ENCODE measurements around the gene TJP2.

TJP2 gene

GRCh38 chr9:69252436-69252835, 78.4 kb downstream of the TJP2 start:
- POLR2A ChIA-PET, result no interaction called here
- Histone ChIP-seq H3K9me3 (ENCODE audit: control insufficient read depth, insufficient read depth, low read depth, low read length) (no peaks in the 10 kb centered on the region), H3K4me1 (ENCODE audit: control insufficient read depth, insufficient read depth, low read length) (no peaks in the 10 kb centered on the region), H3K36me3 (ENCODE audit: control insufficient read depth in 2 of 2, insufficient read depth in 1 of 2, low read length in 2 of 2) (peaks cover 0 to 62% of the 10 kb centered on the region in 2 experiments; a peak in 2 of 3 replicates), H3K4me3 (ENCODE audit: low read depth, low read length) (no peak overlapping the region), H3K27ac (ENCODE audit: extremely low read depth, low read depth, low read length) (no peak overlapping the region)
- TF ChIP-seq ZNF2 (tag by site-specific recombination; IDR thresholded peaks at IDR 0.05), result no peak
- no peak for TF ChIP-seq ZNF830 (tag by site-specific recombination; IDR thresholded peaks at IDR 0.05; ENCODE audit: low read depth)
- no peak for TF ChIP-seq GFI1B (tag by site-specific recombination; IDR thresholded peaks at IDR 0.05)
- TF ChIP-seq ZNF501 (tag by site-specific recombination; IDR thresholded peaks at IDR 0.05), result no peak
- no peak for TF ChIP-seq ZNF18 (tag by site-specific recombination; IDR thresholded peaks at IDR 0.05)
- no peak for TF ChIP-seq ZNF426 (tag by site-specific recombination; IDR thresholded peaks at IDR 0.05)
- no peak for TF ChIP-seq ZBTB26 (tag by site-specific recombination; optimal IDR thresholded peaks at IDR 0.05)
- no peak for TF ChIP-seq ZNF777 (tag by site-specific recombination; IDR thresholded peaks at IDR 0.05; ENCODE audit: borderline replicate concordance)
- CTCF ChIA-PET, result no interaction called here

GRCh38 chr9:69253057-69253456, 79.0 kb downstream of the TJP2 start:
- no peak overlapping the region for H3K27ac ChIP-seq (ENCODE audit: extremely low read depth, low read depth, low read length)
- TF ChIP-seq ZNF791 (tag by site-specific recombination; IDR thresholded peaks at IDR 0.05) (no peak), ZNF18 (tag by site-specific recombination; IDR thresholded peaks at IDR 0.05) (no peak), ZFP69B (tag by site-specific recombination; IDR thresholded peaks at IDR 0.05) (no peak), ZBTB17 (tag by site-specific recombination; IDR thresholded peaks at IDR 0.05) (no peak), ZNF311 (tag by site-specific recombination; IDR thresholded peaks at IDR 0.05; ENCODE audit: borderline replicate concordance) (no peak), ZNF560 (tag by site-specific recombination; IDR thresholded peaks at IDR 0.05; ENCODE audit: borderline replicate concordance) (no peak), ZSCAN18 (tag by site-specific recombination; IDR thresholded peaks at IDR 0.05) (no peak), INSM2 (tag by site-specific recombination; IDR thresholded peaks at IDR 0.05) (no peak), ZNF600 (tag by site-specific recombination; IDR thresholded peaks at IDR 0.05) (no peak), ZIC2 (tag by site-specific recombination; IDR thresholded peaks at IDR 0.05) (no peak), FEZF1 (tag by site-specific recombination; IDR thresholded peaks at IDR 0.05) (no peak), PRDM1 (tag by site-specific recombination; IDR thresholded peaks at IDR 0.05) (no peak), ZFHX2 (tag by site-specific recombination; conservative IDR thresholded peaks at IDR 0.05) (no peak), ZNF530 (tag by site-specific recombination; IDR thresholded peaks at IDR 0.05; ENCODE audit: low read depth) (no peak), ZNF645 (tag by site-specific recombination; IDR thresholded peaks at IDR 0.05) (no peak), OVOL3 (tag by site-specific recombination; IDR thresholded peaks at IDR 0.05) (no peak), ZNF214 (tag by site-specific recombination; IDR thresholded peaks at IDR 0.05; ENCODE audit: borderline replicate concordance) (no peak), ZNF266 (tag by site-specific recombination; IDR thresholded peaks at IDR 0.05; ENCODE audit: low read depth) (no peak), KLF17 (tag by site-specific recombination; IDR thresholded peaks at IDR 0.05) (no peak), HOXA7 (CRISPR knock-in tag; IDR thresholded peaks at IDR 0.05; ENCODE audit: borderline replicate concordance) (no peak)
- no peaks in the 10 kb centered on the region for H3K4me1 ChIP-seq (ENCODE audit: control insufficient read depth, insufficient read depth, low read length)
- H3K9me3 ChIP-seq (ENCODE audit: control insufficient read depth, insufficient read depth, low read depth, low read length), result no peaks in the 10 kb centered on the region
- H3K36me3 ChIP-seq (ENCODE audit: control insufficient read depth in 2 of 2, insufficient read depth in 1 of 2, low read length in 2 of 2), result peaks cover 0 to 56% of the 10 kb centered on the region in 2 experiments; a peak in 2 of 3 replicates
- ChIA-PET CTCF (interaction anchor here (0.6 to 0.7 kb wide), 2 partner anchors 11 to 62 kb away, joined by 3 to 4 read pairs; no protein-coding TSS in a partner anchor), POLR2A (no interaction called here)
- no peak overlapping the region for H3K4me3 ChIP-seq (ENCODE audit: low read depth, low read length)
